ENCODE results near the gene ATP5F1E. TPM values are rescaled to one million over a fixed set of nuclear protein-coding genes. Genes with fewer than 3 reads are reported as not detected.

The ATP5F1E gene
- total and polyA plus RNA-seq, 10 of the 15 experiments (the other 5 are each of a cell fraction or from before 2014, with no cell fraction given), result 49.0 to 407 (median 117) TPM

- no peak for TF ChIP-seq USF1 (IDR thresholded peaks at IDR 0.05; ENCODE audit: borderline replicate concordance, extremely low read length, insufficient read depth, low read depth, low read length)
- TF ChIP-seq USF2 (IDR thresholded peaks at IDR 0.05; ENCODE audit: borderline replicate concordance, low read depth, low read length), result no peak
- peak; percentile 50; the same call in 1 of the 2 replicates for TF ChIP-seq RFX5 (IDR thresholded peaks at IDR 0.05; ENCODE audit: low read depth, low read length)
- 0 out of 2 replicates have a peak, but pooled peaks have one; percentile 9 for TF ChIP-seq SMC3 (IDR thresholded peaks at IDR 0.05; ENCODE audit: borderline replicate concordance, low read length)
- TF ChIP-seq CBX3 (IDR thresholded peaks at IDR 0.05; ENCODE audit: borderline replicate concordance, low read depth), result no peak
- TF ChIP-seq RBBP5 (conservative IDR thresholded peaks at IDR 0.05), result no peak
- no peak for TF ChIP-seq MTA2 (IDR thresholded peaks at IDR 0.05; ENCODE audit: low read depth)
- TF ChIP-seq MAX (IDR thresholded peaks at IDR 0.05; ENCODE audit: low read depth, low read length), result peak; percentile 60
- TF ChIP-seq CHD2 (IDR thresholded peaks at IDR 0.05; ENCODE audit: borderline replicate concordance, low read depth, low read length), result peak; percentile 85; the same call in 1 of the 2 replicates
- TF ChIP-seq MYC (IDR thresholded peaks at IDR 0.05; ENCODE audit: insufficient read depth, insufficient read length, insufficient replicate concordance, low read length, severe bottlenecking), result peak; percentile 54
- no peak for TF ChIP-seq CEBPZ (IDR thresholded peaks at IDR 0.05; ENCODE audit: low read depth, low read length)
- TF ChIP-seq SMAD1 (IDR thresholded peaks at IDR 0.05; ENCODE audit: low read depth, partially characterized antibody), result no peak
- no peak for TF ChIP-seq ATF7 (IDR thresholded peaks at IDR 0.05; ENCODE audit: low read depth)
- no peak for TF ChIP-seq RAD21 (IDR thresholded peaks at IDR 0.05; ENCODE audit: insufficient read depth, low read depth, low read length)
- TF ChIP-seq HCFC1 (IDR thresholded peaks at IDR 0.05; ENCODE audit: low read length), result peak; percentile 9; the same call in 1 of the 2 replicates
- TF ChIP-seq FOXM1 (IDR thresholded peaks at IDR 0.05; ENCODE audit: low read depth, low read length), result no peak
- TF ChIP-seq PKNOX1 (IDR thresholded peaks at IDR 0.05), result peak; percentile 97
- TF ChIP-seq TCF7 (IDR thresholded peaks at IDR 0.05; ENCODE audit: borderline replicate concordance), result no peak
- TF ChIP-seq BMI1 (IDR thresholded peaks at IDR 0.05; ENCODE audit: borderline replicate concordance), result no peak
- TF ChIP-seq RELA (IDR thresholded peaks at IDR 0.05; ENCODE audit: borderline replicate concordance, partially characterized antibody), result no peak
- TF ChIP-seq SIX5 (IDR thresholded peaks at IDR 0.05; ENCODE audit: low read depth, low read length, severe bottlenecking), result peak; percentile 19
- peak; percentile 64 for TF ChIP-seq KLF5 (IDR thresholded peaks at IDR 0.05; ENCODE audit: partially characterized antibody)
- no peak for TF ChIP-seq WRNIP1 (IDR thresholded peaks at IDR 0.05; ENCODE audit: borderline replicate concordance, low read depth, low read length)
- no peak for TF ChIP-seq NFXL1 (IDR thresholded peaks at IDR 0.05; ENCODE audit: borderline replicate concordance)
Measured at GRCh38 chr20:59032023-59032712, at the start of gene ATP5F1E (continued).

Data from GM12878 (cell line).